HG03280 (cell line): ENCODE measurements around the gene HIPK4.

Experiments
- ATAC-seq: cut with Tn5 transposase; IDR thresholded peaks from one replicate; pipeline ENCODE4 v1.9.1; 2021; ENCODE audit warnings: mild to moderate bottlenecking, moderate library complexity; ENCODE audit not compliant: unreplicated experiment

The HIPK4 gene

DNA sequence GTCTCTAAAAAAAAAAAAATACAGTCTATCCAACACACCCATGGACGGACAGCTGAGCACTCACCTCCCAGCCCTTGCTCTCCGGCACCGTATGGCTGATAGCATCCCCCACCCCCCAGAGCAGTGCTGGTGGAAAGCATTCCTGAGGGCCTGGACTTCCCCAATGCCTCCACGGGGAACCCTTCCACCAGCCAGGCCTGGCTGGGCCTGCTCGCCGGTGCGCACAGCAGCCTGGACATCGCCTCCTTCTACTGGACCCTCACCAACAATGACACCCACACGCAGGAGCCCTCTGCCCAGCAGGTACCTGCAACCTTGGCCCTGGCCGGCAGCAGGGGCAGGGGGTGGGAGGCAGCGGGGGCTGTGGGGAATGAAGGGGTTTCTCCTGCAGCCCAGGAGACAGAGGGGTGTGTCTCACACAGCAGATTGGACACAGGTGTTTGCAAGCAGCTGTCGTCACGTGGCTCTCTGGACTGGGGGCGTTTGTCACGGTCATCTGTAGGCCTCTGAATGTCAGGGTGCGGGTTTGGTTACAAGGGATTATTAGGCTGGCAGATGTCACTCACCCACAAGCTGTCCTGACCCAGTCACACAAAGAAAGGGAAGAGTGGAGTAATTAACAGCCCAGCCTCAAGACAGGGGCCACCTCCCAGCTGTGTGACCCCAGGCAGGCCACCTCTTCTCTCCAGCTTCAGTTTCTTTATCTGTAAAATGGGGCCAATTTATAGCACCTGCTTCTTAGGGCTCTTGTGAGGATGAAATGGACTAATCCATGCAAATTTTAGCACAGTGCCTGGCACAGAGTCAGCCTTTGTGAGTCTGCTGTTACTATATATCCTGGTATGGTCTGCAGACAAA, 22.2 kb downstream of the HIPK4 start:
- ATAC-seq, result no peak

DNA sequence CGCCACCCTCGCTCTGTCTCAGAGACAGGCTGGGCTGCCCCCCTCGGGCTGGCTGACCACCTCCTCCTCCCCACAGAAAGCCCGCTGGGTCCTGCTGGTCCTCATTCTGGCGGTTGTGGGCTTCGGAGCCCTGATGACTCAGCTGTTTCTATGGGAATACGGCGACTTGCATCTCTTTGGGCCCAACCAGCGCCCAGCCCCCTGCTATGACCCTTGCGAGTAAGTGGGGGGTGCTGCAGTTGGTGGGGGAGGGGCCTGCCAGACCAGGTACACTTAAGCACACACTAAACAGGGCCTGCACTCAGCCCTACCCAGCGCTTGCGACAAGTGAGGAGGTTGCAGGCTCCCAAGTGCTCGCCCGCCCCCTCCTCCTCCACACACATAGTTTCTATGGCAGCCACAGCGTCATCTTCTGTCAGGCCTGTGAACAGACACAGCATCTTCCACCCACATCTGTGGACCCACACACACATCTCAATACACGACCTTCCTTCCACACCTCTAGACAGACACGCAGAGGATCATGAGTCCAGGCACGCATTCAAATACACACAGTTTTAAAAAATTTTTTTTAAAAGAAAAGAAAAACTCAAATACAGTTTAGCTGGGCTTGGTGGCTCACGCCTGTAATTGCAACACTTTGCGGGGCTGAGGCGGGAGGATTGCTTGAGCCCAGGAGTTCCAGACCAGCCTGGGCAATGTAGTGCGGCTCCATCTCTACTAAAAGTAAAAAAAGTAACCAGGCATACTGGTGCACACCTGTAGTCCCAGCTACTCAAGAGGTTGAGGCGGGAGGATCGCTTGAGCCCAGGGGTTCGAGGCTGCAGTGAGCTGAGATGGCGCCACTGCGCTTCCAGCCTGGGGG, 23.1 kb downstream of the HIPK4 start:
- ATAC-seq, result no peak

DNA sequence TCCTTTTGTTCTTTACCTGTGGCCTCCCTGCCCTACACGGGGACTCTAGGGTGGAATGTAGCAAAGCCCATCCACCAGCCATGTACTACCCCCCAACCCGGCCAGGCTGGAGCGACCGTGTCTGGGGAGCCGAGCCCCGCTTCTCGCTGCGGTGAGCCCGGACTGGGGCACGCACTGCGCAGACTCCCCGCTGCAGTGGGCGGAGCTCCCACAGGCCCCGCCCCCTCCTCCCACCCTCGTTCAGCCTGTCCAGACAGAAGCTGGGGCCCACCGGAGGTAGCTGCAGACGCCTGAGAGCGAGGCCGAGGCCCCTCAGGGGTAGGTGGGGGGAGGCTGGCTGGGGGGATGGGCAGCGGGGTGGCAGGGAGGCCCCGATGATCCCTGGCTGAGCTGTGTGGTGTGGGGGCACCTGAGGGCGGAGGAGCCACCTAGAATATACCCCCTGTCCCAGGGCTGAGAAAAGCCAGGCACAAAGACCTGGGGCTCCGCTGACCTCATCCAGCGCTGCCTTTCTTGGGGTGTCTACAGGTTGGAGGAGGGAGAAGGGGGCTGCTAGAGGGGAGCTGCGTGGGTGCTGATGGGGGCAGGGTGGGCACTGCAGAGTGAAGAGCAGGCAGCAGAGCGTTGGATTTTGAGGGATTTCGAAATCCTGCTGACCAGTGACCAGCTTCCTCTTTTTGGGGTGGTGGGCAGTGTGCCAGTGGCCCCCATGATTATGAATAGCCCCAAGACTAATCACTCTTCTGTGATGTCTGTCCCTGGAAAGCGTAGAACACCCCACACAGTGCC, 24.2 kb downstream of the HIPK4 start:
- no peak for ATAC-seq

DNA sequence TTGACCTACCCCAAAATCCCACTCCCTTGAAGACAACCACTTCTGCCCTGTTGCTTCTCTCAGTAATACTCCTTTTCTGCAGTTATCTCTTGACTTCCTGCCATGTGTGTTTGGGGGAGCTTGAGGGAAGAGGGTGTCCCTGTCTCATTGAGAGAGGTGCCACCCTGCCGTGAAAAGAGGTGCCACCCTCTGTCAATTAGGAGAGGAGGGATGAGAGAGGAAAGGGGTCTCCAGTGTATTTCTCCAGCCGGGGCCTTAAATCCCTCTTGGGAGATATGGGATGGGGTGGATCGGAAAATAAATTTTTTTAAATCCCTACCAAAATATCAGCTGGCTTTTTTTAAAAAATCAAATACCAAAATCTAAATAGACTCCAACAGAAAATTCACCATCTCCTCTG, 25.0 kb downstream of the HIPK4 start:
- no peak for ATAC-seq

DNA sequence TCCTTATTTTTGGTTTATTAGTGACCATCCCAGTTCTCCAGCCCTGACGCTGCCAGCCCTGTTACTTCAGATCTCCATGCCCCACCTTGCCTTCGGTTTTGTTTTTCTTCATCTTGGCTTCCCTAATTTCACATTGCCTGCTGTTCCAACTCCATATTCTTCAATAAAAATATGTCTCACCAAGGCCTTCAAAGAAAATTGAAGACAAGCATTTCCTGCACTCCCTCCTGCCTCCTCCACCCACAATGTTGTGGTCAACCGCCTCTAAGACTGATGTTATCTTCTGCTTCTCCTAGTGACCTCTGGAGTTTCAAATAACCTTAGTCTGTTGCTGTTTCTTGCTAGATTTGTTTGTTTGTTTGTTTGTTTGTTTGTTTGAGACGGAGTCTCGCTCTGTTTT, 26.9 kb downstream of the HIPK4 start:
- no peak for ATAC-seq

DNA sequence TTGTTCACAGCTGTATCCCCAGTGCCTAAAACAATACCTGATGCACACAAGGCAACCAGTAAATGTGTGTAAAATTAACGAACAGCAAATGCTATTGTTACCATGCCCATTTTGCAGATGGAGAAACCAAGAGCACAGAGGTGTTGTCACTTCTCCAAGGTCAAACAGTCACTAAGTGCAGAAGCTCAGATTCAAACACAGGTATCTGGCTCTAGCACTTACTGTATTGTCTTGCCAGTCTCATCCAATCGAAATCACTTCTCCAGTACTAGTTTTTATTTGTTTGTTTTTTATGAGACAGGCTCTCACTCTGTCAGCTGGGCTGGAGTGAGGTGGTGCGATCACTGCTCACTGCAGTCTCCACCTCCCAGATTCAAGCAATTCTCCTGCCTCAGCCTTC, 27.8 kb downstream of the HIPK4 start:
- ATAC-seq, result no peak

DNA sequence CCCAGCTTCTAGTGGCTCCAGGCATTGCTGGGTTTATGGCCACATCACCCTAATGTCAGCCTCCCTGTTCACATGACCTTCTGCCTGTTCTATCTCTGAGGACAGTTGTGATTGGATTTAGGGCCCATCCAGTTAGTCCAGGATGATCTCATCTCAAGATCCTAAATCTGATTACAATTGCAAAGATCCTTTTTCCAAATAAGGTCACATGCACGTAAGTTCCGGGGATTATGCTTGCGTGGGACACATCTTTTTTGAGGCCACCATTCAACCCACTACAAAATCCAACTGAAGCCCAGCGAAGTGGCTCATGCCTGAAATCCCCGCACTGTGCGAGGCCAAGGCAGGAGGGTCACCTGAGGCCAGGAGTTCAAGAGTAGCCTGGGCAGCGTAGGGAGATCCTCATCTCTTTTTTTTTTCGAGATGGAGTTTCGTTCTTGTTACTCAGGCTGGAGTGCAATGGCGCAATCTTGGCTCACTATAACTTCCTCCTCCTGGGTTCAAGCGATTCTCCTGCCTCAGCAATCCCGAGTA, 29.2 kb downstream of the HIPK4 start:
- ATAC-seq, result no peak

DNA sequence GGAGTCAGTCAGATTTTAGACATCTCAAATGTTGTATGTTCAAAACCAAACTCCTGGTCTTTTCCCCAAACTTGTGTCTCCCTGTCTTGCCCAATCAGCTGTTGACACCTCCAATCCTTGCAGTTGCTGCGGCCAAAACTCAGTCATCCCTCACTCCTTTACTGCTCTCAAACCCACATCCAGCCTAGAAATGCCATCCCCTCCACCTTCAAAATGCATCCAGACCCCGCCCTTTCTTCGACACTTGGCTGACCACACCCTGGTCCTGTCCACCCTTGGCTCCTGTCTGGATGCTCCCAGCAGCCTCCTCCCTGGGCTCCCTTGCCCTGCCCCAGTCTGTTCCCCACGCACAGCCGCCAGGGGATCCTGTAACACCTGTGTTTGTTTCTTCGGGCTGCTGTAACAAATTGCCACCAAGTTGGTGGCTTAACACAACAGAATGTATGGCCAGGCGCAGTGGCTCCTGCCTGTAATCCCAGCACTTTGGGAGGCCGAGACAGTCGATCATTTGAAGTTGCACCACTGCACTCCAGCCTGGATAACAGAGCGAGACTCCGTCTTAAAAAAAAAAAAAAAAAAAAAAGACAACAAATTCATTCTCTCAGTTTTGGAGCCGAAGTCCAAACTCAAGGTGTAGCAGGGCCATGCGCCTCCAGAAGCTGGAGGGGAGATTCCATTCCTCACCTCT, 29.8 kb downstream of the HIPK4 start:
- no peak for ATAC-seq

DNA sequence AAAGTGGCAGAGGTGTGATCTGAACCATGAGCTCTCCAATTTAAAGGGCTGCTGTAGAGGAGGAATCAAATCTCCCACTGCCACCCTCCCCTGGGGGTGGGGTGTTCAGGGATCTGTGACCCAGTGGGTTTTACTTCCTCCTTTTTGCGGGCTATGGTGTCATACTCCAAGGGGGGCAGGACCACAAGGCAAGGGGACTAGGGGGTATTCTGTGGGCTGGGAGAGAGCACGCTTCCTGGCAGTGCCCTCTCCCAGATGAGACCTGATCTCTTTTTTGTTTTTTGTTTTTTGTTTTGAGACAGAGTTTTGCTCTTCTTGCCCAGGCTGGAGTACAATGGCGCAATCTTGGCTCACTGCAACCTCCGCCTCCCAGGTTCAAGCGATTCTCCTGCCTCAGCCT, 31.2 kb downstream of the HIPK4 start:
- ATAC-seq, result no peak

DNA sequence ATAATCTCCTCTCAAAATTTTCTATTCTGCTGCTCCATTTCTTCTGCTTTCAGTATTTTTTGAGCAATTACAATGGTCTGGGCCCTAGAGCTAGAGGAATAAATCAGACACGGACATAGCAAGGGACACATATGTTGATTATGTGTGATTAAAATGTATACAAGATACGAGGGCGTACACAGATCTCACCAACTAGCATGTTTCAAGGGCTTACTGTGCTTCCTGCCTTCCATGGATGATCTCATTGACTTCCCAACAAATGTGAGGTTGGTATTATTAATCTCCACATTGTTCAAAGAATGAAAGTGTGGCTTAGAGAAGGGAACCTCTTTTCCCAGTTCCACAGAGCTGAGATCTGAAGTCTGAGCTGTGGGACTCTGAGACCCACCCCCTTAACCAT, 32.3 kb downstream of the HIPK4 start:
- no peak for ATAC-seq

DNA sequence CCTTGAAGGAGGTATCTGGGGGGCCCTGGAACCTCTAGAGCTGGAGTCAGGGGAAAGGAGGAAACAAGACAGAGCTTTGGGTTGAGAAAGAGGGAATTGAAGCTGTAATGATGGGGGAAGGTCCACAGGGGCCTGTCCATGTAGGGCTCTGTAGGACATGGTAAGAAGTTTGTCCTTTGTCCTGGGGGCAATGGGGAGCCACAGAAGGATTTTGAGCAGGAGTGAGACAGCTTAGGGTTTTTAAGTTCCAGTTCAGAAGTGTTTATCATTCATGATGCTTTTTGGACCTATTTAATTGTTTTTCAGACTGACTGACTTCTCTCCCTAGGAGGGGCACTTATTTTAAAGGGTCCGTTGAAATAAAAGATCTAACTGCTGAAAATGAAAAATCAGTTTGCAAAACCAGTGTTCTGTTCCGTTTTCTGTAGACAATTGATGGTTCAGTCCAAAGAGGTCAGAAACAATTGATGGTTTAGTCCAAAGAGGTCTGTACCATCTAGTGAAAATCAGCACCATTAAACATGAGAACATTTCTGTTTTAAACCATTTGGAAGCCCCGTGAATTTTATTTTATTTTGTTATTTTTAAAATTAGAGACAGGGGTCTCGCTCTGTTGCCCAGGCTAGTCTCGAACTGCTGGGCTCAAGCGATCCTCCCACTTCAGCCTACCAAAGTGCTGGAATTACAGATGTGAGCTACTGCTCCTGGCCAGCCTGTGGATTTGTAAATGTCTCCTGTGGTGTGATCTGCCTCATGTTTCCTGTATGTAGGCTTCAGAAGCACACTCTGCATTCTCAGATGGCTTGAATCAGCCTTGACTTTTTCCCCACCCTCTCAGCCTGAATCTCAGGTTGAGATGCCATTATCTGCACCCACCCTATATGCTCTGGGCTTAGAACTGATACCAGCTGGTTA, 33.0 kb downstream of the HIPK4 start:
- ATAC-seq, result no peak

DNA sequence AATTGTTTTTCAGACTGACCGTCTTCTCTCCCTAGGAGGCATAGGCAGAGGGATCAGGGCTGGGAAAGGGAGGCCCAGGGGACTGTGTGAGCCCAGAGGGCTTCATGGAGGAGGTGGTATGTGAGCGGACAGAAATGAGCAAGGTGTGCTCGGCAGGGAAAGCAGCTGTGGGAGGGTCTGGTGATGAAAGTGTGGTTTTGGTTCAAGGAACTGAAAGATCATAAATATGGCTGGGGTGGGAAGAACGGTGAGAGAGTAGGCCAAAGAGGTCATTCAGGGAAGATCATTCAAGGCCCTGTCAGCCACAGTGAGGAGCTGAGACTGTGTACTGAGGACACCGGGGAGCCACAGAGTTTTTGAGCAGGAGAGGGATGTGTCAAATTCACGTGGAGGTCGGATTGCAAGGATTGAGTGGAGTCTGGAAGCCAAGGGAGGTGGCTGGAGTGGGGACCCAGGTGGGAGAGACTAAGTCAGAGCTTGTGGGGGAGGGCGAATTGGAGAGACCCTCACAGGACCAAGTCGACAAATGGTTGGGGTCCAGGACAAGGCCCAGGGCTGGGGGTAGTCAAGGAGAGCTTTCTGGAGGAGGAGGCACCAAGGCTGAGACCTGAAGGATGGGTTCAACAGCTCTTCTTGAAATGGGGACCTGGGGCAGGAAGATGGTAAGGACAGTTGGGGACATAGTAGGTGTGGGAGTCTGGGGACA, 33.9 kb downstream of the HIPK4 start:
- no peak for ATAC-seq

DNA sequence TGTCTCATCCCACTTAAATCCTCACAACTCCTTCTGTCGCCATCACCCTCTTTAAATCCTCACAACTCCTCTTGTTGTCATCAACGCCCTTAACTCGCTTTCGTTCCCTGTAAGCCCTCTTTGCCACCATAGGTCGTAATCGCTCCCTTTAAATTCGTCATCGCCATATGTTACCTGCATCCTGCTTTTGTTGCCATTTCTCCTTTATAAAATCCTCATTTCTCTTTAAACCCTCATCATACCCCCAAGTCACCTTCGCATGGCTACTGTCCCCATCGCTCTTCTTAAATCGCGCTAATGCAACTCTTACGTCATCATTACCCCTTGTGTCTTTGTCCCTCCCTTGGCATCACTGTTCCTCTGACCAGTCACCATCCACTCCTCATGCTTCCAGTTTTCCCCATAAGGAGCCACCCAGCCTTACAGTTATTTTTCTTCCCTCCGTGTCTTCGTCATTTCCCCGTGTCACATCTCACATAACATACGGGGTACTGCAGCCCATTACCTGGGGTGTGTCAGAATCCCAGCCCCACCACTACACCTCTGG, 40.9 kb downstream of the HIPK4 start:
- ATAC-seq, result no peak

DNA sequence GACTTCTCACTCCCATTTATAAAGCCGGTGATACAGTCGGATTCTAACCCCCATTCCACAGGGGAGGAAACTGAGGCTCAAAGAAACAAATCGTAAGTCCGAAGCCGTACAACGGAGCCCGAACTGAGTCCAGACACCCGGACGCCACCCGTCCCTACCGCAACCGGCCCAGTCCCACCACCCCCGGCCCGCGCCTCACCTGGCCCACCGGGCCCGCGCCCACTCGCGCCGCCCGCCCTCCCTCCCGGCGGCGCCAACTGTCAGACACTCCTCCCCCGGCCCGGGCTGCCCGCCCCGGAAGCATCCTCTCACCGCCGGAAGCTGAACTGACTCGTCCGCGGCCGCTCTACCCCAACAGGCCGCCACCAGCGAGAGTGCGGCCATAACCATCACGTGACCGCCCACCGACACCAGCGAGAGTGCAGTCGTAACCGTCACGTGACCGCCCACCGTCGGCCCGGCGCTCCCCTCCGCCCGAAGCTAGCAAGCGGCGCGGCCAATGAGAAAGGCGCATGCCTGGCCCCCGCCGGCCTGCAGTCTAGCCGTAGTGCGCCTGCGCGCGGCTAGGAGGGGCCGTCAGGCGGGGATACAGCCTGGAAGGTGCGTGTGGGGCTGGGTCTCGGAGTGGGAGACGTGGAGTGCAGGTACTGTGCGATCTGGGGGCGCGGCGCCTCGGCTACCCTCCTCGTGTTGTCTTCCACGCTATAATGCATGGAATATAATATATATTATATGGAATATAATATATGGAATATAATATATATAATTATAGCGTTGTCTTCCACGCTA, 41.7 kb downstream of the HIPK4 start, which contains the start of the genes C19orf47 and PLD3:
TSS of gene C19orf47 (minus strand) at position 273 of the 789 bp plus-strand sequence. CDS start 6,540 bp downstream, outside the sequence.
TSS of gene PLD3 (plus strand) at position 571 of the 789 bp plus-strand sequence. CDS start 17,789 bp downstream, outside the sequence.
- ATAC-seq, result peak; percentile 95

DNA sequence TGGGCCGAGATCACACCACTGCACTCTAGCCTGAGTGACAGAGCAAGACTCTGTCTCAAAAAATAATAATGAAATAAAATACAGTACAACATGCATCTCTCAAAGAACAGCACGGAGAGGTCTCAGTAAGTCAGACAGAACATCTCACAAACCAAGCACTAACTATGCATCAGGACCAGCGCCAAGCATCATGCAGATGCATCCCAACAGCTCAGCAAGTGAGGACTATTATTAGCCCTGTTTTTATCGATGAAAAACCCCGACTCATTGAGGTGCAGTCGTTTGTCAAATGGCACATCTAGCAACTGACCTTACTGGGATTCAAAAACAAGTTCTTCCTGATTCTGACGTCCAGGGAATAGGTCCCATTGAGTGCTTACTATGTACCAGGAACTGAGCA, 45.6 kb downstream of the HIPK4 start:
- no peak for ATAC-seq

DNA sequence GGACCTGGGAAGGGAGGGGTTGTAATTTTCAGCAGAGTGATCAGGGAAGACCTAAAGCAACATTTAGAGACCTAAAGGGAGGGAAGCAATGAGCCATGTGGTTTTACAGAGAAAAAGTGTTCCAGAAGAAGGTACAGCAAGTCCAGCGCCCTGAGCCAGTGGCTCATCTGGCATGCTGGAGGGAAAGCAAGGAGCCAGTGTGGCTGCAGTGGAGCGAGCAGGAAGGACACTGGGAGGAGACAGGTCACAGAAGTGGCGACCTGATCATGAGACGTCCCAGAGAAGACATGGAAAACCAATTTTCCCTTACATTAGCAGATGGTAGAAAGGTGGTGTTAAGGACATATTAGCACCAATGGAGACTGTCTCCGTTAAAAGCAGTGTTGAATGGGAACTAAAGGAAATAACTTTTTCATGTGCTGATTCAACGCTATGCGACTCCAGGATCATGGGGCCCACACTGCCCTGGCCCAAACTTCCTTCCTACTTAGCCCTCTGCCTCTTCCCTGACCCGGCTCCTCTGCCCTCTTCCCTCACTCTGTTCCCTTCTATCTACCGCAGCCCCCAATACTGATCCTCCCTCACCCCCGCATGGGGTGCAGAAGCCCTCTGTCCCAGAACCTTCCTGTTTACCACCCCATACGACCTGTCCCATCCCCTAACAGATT, 47.2 kb downstream of the HIPK4 start:
- ATAC-seq, result no peak
